K562 (cell line): Measurements from ENCODE around the gene C15orf61. TPM values are rescaled to one million over a fixed set of nuclear protein-coding genes. Genes with fewer than 3 reads are reported as not detected.
A peak's percentile ranks its signal among the peaks of the same experiment; 100 is the strongest.

Source experiments
- ATAC-seq: fragments of 200-7000 bp; cut with Tn5 transposase; 3 replicates; pipeline ENCODE4 v1.9.1; 2020; ENCODE audit warnings: moderate library complexity
- BruUV-seq: library from RNA; stranded (reverse); fragments of 400-500 nt; replicated peaks from 2 replicates; lab custom pipeline; 2021; lab: Mats Ljungman, UMichigan
- CTCF ChIA-PET: fragments of 300-600 bp; formaldehyde crosslinking; extraction: SDS; loops from one replicate; lab custom pipeline; 2021; ENCODE audit warnings: low intra/inter-chr PET ratio; lab: Yijun Ruan, JAX
- POLR2A ChIA-PET: fragments of 300-600, 350-650 bp; sonication (Branson Sonifier 250); formaldehyde crosslinking; extraction: SDS; loops from one replicate; lab custom pipeline; 2021; ENCODE audit warnings: antibody characterized with exemption, inconsistent platforms; lab: Yijun Ruan, JAX
- DNase-seq, 4 experiments: peaks; one replicate each; pipeline versions ENCODE4 v3.0.0 to v3.0.0-alpha.2; 2011 to 2018; ENCODE audit warnings: low spot score in 3 of 4, mixed read lengths in 3 of 4; ENCODE audit errors: extremely low read depth in 1 of 4
- FAIRE-seq: peaks from 2 replicates; lab custom pipeline; 2011; peaks lifted over from hg19 to GRCh38; lab: Jason Lieb, UNC
- H2AFZ ChIP-seq: 2 replicates; pipeline ENCODE4 v1.6.0; 2011; ENCODE audit warnings: low read depth, low read length, control low read depth, inconsistent platforms
- H3K27ac ChIP-seq: fragments of 200-600 bp; 3 replicates; pipeline ENCODE4 v1.8.0; 2011; ENCODE audit warnings: low read depth, mild to moderate bottlenecking, control low read depth, inconsistent platforms, low read length, moderate library complexity, mixed read lengths; ENCODE audit errors: extremely low read depth
- H3K27me3 ChIP-seq, 2 experiments: fragments of 300-600 bp in 1 of 2; 2 replicates in 1 of 2; 3 replicates in 1 of 2; pipeline versions ENCODE4 v1.6.0 to v1.8.0; 2011; ENCODE audit warnings: inconsistent platforms in 2 of 2, low read length in 2 of 2, mild to moderate bottlenecking in 1 of 2, mixed read lengths in 1 of 2, moderate library complexity in 1 of 2; ENCODE audit not compliant: control insufficient read depth in 2 of 2, insufficient read depth in 2 of 2
- H3K36me3 ChIP-seq: fragments of 300-600 bp; 3 replicates; pipeline ENCODE4 v1.8.0; 2011; ENCODE audit warnings: mild to moderate bottlenecking, low read length, inconsistent platforms; ENCODE audit not compliant: control insufficient read depth, insufficient read depth
- H3K4me1 ChIP-seq, 2 experiments: fragments of 200-600 bp in 1 of 2; replicated peaks in 1 of 2; 2 replicates in 1 of 2; 3 replicates in 1 of 2; pipeline versions ENCODE4 v1.5.1 to v1.8.0; 2011; ENCODE audit warnings: inconsistent platforms in 2 of 2, low read length in 2 of 2, mild to moderate bottlenecking in 1 of 2, mixed read lengths in 1 of 2, moderate library complexity in 1 of 2; ENCODE audit not compliant: control insufficient read depth in 2 of 2, insufficient read depth in 2 of 2
- H3K4me2 ChIP-seq: 2 replicates; pipeline ENCODE4 v1.6.1; 2011; ENCODE audit warnings: low read length, control low read depth, inconsistent platforms, mixed read lengths; ENCODE audit not compliant: insufficient read depth
- H3K4me3 ChIP-seq: fragments of 200-600 bp; sonication (generic), shearing (Covaris generic); 2 replicates; pipeline ENCODE4 v1.5.1; 2016; ENCODE audit warnings: control low read depth, inconsistent platforms
- H3K79me2 ChIP-seq: fragments of 200-600 bp; 3 replicates; pipeline ENCODE4 v1.8.0; 2011; ENCODE audit warnings: low read length, inconsistent platforms; ENCODE audit not compliant: control insufficient read depth, insufficient read depth
- H3K9ac ChIP-seq, 2 experiments: 2 replicates each; pipeline versions ENCODE4 v1.6.0 to v1.6.1; 2011; ENCODE audit warnings: low read depth in 2 of 2, low read length in 2 of 2, control low read depth in 1 of 2, inconsistent platforms in 1 of 2, mild to moderate bottlenecking in 1 of 2, mixed read lengths in 1 of 2; ENCODE audit not compliant: insufficient read depth in 1 of 2
- H3K9me1 ChIP-seq: one replicate; pipeline ENCODE4 v1.6.0; 2011; ENCODE audit warnings: inconsistent platforms, mild to moderate bottlenecking, low read length, moderate library complexity; ENCODE audit not compliant: control insufficient read depth, insufficient read depth
- H3K9me3 ChIP-seq: replicated peaks from 2 replicates; pipeline ENCODE4 v1.5.1; 2011; ENCODE audit warnings: low read depth, low read length, inconsistent platforms; ENCODE audit not compliant: control insufficient read depth, insufficient read depth
- H4K20me1 ChIP-seq: replicated peaks from 2 replicates; pipeline ENCODE4 v1.6.1; 2011; ENCODE audit warnings: low read length, inconsistent platforms, mixed read lengths; ENCODE audit not compliant: control insufficient read depth, insufficient read depth
- ATF4 ChIP-seq: fragments of 450-650 bp; formaldehyde crosslinking; IDR thresholded peaks from 2 replicates; pipeline ENCODE4 v1.4.0; 2022; ENCODE audit warnings: mild to moderate bottlenecking, moderate library complexity
- ATF7 ChIP-seq: fragments of 450-650 bp; IDR thresholded peaks from 2 replicates; pipeline ENCODE4 v1.7.1; 2014; ENCODE audit warnings: mild to moderate bottlenecking, moderate library complexity
- CEBPB ChIP-seq: fragments of 450-650 bp; IDR thresholded peaks from 2 replicates; pipeline ENCODE4 v1.6.1; 2016; ENCODE audit warnings: missing genetic modification characterization, missing compliant biosample characterization
- CXXC5 ChIP-seq: fragments of 250-450 bp; sonication (Bioruptor Pico); IDR thresholded peaks from 2 replicates; pipeline ENCODE4 v1.8.0; 2022; ENCODE audit warnings: inconsistent platforms, mild to moderate bottlenecking, moderate library complexity
- GTF2A2 ChIP-seq: IDR thresholded peaks from 2 replicates; pipeline ENCODE4 v1.6.1; 2016; ENCODE audit warnings: mild to moderate bottlenecking, missing genetic modification characterization, missing compliant biosample characterization
- HSF4 ChIP-seq: fragments of 250-450 bp; sonication (Bioruptor Pico); IDR thresholded peaks from 2 replicates; pipeline ENCODE4 v2.1.2; 2022; ENCODE audit warnings: mild to moderate bottlenecking, moderate library complexity, borderline replicate concordance
- IRF9 ChIP-seq: fragments of 450-650 bp; IDR thresholded peaks from 2 replicates; pipeline ENCODE4 v1.6.1; 2016; ENCODE audit warnings: missing biosample characterization, missing genetic modification characterization
- JUND ChIP-seq, 2 experiments: IDR thresholded peaks; 2 replicates in 1 of 2; 3 replicates in 1 of 2; pipeline ENCODE4 v1.6.1; 2011; ENCODE audit warnings: borderline replicate concordance in 2 of 2, low read depth in 2 of 2, low read length in 2 of 2, improper control_type of control experiment in 1 of 2, missing biosample characterization in 1 of 2, missing genetic modification characterization in 1 of 2, missing genetic modification reagents in 1 of 2
- NFIC ChIP-seq: fragments of 450-650 bp; IDR thresholded peaks from 2 replicates; pipeline ENCODE4 v1.6.1; 2017; ENCODE audit warnings: mild to moderate bottlenecking, inconsistent platforms
- NR4A1 ChIP-seq, 2 experiments: fragments of 250-450 bp in 1 of 2; fragments of 450-650 bp in 1 of 2; sonication (Bioruptor Pico) in 1 of 2; IDR thresholded peaks; 2 replicates each; pipeline versions ENCODE4 v1.4.0 to v1.6.1; 2016 to 2020; ENCODE audit warnings: mild to moderate bottlenecking in 2 of 2, missing compliant biosample characterization in 1 of 2, missing genetic modification characterization in 1 of 2, moderate library complexity in 1 of 2
- POLR2H ChIP-seq: IDR thresholded peaks from 2 replicates; pipeline ENCODE4 v1.6.1; 2016; ENCODE audit warnings: missing genetic modification characterization, low read depth, mild to moderate bottlenecking, control low read depth, missing compliant biosample characterization, moderate library complexity
- PURB ChIP-seq: sonication (generic); formaldehyde crosslinking; IDR thresholded peaks from 2 replicates; pipeline ENCODE4 v1.9.0; 2021; ENCODE audit warnings: low read depth, mild to moderate bottlenecking, missing genetic modification reagents
- RAD21 ChIP-seq, 2 experiments: fragments of 250-450 bp in 1 of 2; fragments of 450-650 bp in 1 of 2; sonication (Bioruptor Pico) in 1 of 2; formaldehyde crosslinking in 1 of 2; IDR thresholded peaks in 1 of 2; conservative IDR thresholded peaks in 1 of 2; 2 replicates each; pipeline versions ENCODE4 v1.4.0 to v1.8.0; 2020 to 2022; ENCODE audit warnings: mild to moderate bottlenecking in 2 of 2, moderate library complexity in 1 of 2
- SMAD4 ChIP-seq: fragments of 250-450 bp; sonication (Bioruptor Pico); conservative IDR thresholded peaks from 2 replicates; pipeline ENCODE4 v1.8.0; 2021; ENCODE audit warnings: inconsistent platforms, mild to moderate bottlenecking, moderate library complexity
- ZNF175 ChIP-seq: fragments of 200-800 bp; sonication (Bioruptor generic); IDR thresholded peaks from 2 replicates; pipeline ENCODE4 v1.6.1; 2016; ENCODE audit warnings: low read depth, mild to moderate bottlenecking, missing genetic modification characterization, missing compliant biosample characterization
- ZNF253 ChIP-seq: fragments of 250-450 bp; sonication (Bioruptor Pico); conservative IDR thresholded peaks from 2 replicates; pipeline ENCODE4 v1.6.1; 2021; ENCODE audit warnings: mild to moderate bottlenecking
- ZNF316 ChIP-seq: fragments of 450-650 bp; IDR thresholded peaks from 2 replicates; pipeline ENCODE4 v1.6.1; 2016
- ZNF584 ChIP-seq: fragments of 200-800 bp; sonication (Bioruptor generic); IDR thresholded peaks from 2 replicates; pipeline ENCODE4 v1.6.1; 2016; ENCODE audit warnings: low read depth, mild to moderate bottlenecking, missing genetic modification characterization, missing compliant biosample characterization
- WGBS: fragments of 100-300 bp; shearing (Covaris generic); methylation state at CpG from one replicate; pipeline ENCODE4 v1.1.6; 2016; ENCODE audit warnings: low coverage, mixed read lengths; ENCODE audit not compliant: insufficient coverage; ENCODE audit errors: missing lambda C conversion rate; 5-methylcytosine and 5-hydroxymethylcytosine counted together
- in situ Hi-C: fragments of 300-500 bp; cut with MboI; formaldehyde crosslinking; loops from 4 replicates; pipeline ENCODE4 v1.15.0; 2018; ENCODE audit warnings: inconsistent platforms, mixed read lengths
- intact Hi-C: fragments of 100-400 bp; cut with micrococcal nuclease; formaldehyde crosslinking; loops from 2 replicates; pipeline ENCODE4 v1.14.2; 2022
- polyA plus RNA-seq, 8 experiments: library from polyadenylated mRNA; depleted of rRNA in 4 of 8; stranded (reverse) in 5 of 8; unstranded in 3 of 8; fragments of >200 nt; fragmentation: Nextera tagmentation in 2 of 8; fragmentation: Illumina TruSeq in 1 of 8; extraction: Ambion mirVana in 2 of 8; extraction: Trizol in 1 of 8; gene quantifications; 2 replicates each; pipeline versions ENCODE4 v1.2.1 to v1.2.3, GENCODE V29; 2011 to 2014; ENCODE audit warnings: inconsistent platforms in 1 of 8, missing spikeins in 1 of 8
- total RNA-seq, 7 experiments: library from RNA; depleted of rRNA in 6 of 7; stranded (reverse); fragments of >200 nt in 6 of 7; fragmentation: Illumina TruSeq in 2 of 7; extraction: Trizol in 2 of 7; gene quantifications; 2 replicates each; pipeline versions ENCODE4 v1.2.1 to v1.2.3, GENCODE V29; 2011 to 2021; ENCODE audit warnings: low replicate concordance in 1 of 7

Gene C15orf61
- total and polyA plus RNA-seq, 9 of the 15 experiments (the other 6 are each of a cell fraction or from before 2014, with no cell fraction given), result 1.6 to 10.5 (median 4.3) TPM

- POLR2A ChIA-PET, result interaction anchor here (1.0 to 1.7 kb wide), 2 partner anchors 9 to 13 kb away, joined by 3 to 7 read pairs; partner anchors contain the start of gene C15orf61
- no peaks in the 10 kb centered on the region for H4K20me1 ChIP-seq
- H3K9me3 ChIP-seq, result no peaks in the 10 kb centered on the region
- no peaks in the 10 kb centered on the region for H3K79me2 ChIP-seq
- no peak overlapping the region for H3K9ac ChIP-seq
- H3K4me3 ChIP-seq, result no peak overlapping the region
- DNase-seq (no peak), ATAC-seq (peak; percentile 37; the same call in 1 of the 3 replicates), FAIRE-seq (no peak)
- BruUV-seq, result no TSS peak
- no peak overlapping the region for H3K4me2 ChIP-seq
- H3K36me3 ChIP-seq, result no peaks in the 10 kb centered on the region
- CTCF ChIA-PET, result no interaction called here
- H3K4me1 ChIP-seq, result peaks cover 3 to 10% of the 10 kb centered on the region in 2 experiments; a peak in 2 of 5 replicates
- H3K9me1 ChIP-seq, result no peaks in the 10 kb centered on the region
- 79% methylated on average over 11 of the region's 11 CpGs for WGBS
- H3K27me3 ChIP-seq, result no peaks in the 10 kb centered on the region
- in situ Hi-C loops (no loop called here), intact Hi-C loops (no loop called here)
- H2AFZ ChIP-seq, result no peak overlapping the region
- H3K27ac ChIP-seq, result no peak overlapping the region
- TF ChIP-seq IRF9 (tag), result peak; percentile 84; the same call in 1 of the 2 replicates
- no peak for TF ChIP-seq HSF4 (CRISPR knock-in tag)
- no peak for TF ChIP-seq NFIC
- TF ChIP-seq JUND (IDR thresholded peaks at IDR 0.05; ENCODE audit: borderline replicate concordance, low read depth, low read length), result peak; percentile 7; the same call in 1 of the 2 replicates
- TF ChIP-seq JUND (tag; IDR thresholded peaks at IDR 0.05; ENCODE audit: borderline replicate concordance, low read depth, low read length), result no peak
- peak; percentile 88 for TF ChIP-seq ATF4
- TF ChIP-seq RAD21 (CRISPR knock-in tag; conservative IDR thresholded peaks at IDR 0.05 in 1 of 2, IDR thresholded peaks at IDR 0.05 in 1 of 2), result peak in 1 of 2 experiments; percentile 2; a peak in 1 of 4 replicates
- TF ChIP-seq ATF7, result peak; percentile 51; the same call in 1 of the 2 replicates
- TF ChIP-seq CXXC5, result peak; percentile 53; the same call in 1 of the 2 replicates
- no peak for TF ChIP-seq ZNF316
- TF ChIP-seq SMAD4 (CRISPR knock-in tag), result 0 out of 2 replicates have a peak, but pooled peaks have one; percentile 63
- peak; percentile 46; the same call in 1 of the 2 replicates for TF ChIP-seq ZNF175 (CRISPR knock-in tag)
- no peak for TF ChIP-seq NR4A1 (CRISPR knock-in tag; IDR thresholded peaks at IDR 0.05)
- 0 out of 2 replicates have a peak, but pooled peaks have one; percentile 35 for TF ChIP-seq NR4A1 (tag; IDR thresholded peaks at IDR 0.05)
- no peak for TF ChIP-seq ZNF253 (CRISPR knock-in tag)
- TF ChIP-seq GTF2A2 (tag), result peak; percentile 61; the same call in 1 of the 2 replicates
- TF ChIP-seq CEBPB (tag), result peak; percentile 89
- TF ChIP-seq ZNF584 (CRISPR knock-in tag), result peak; percentile 52; the same call in 1 of the 2 replicates
- TF ChIP-seq PURB, result no peak
- TF ChIP-seq POLR2H (tag), result peak; percentile 37
Measured at GRCh38 chr15:67506775-67507747, 13.9 kb upstream of the C15orf61 start.
